Heart right ventricle (tissue), 16 donors: ENCODE data around the gene GREM2. TPM values are rescaled to one million over a fixed set of nuclear protein-coding genes. Genes with fewer than 3 reads are reported as not detected.

Experiments used
- ATAC-seq, 8 donors: fragments of 200-7000 bp; cut with Tn5 transposase; one replicate each; pipeline ENCODE4 v1.9.1; 2020; ENCODE audit warnings: mild to moderate bottlenecking in 8 of 8, moderate library complexity in 8 of 8, moderate number of reproducible peaks in 1 of 8
- DNase-seq, 2 donors: peaks; one replicate each; pipeline ENCODE4 v3.0.0-alpha.2; 2020
- H3K27ac ChIP-seq, 10 donors: fragments of 200-600 bp; sonication (generic) in 2 of 10; one replicate each; pipeline versions ENCODE4 v1.5.0 to v1.8.0; 2020 to 2022; ENCODE audit warnings: mild to moderate bottlenecking in 3 of 10
- H3K27me3 ChIP-seq, 7 donors: fragments of 200-600 bp; one replicate each; pipeline ENCODE4 v1.8.0; 2021 to 2022; ENCODE audit warnings: mild to moderate bottlenecking in 2 of 7
- H3K36me3 ChIP-seq, 9 donors: fragments of 200-600 bp; sonication (generic) in 1 of 9; one replicate each; pipeline versions ENCODE4 v1.5.0 to v1.8.0; 2020 to 2022; ENCODE audit warnings: mild to moderate bottlenecking in 2 of 9
- H3K4me1 ChIP-seq, 9 donors: fragments of 200-600 bp; sonication (generic) in 1 of 9; one replicate each; pipeline versions ENCODE4 v1.5.0 to v1.8.0; 2020 to 2022; ENCODE audit warnings: mild to moderate bottlenecking in 4 of 9
- H3K4me3 ChIP-seq, 10 donors: fragments of 200-600 bp; sonication (generic) in 2 of 10; one replicate each; pipeline versions ENCODE4 v1.5.0 to v1.8.0; 2020 to 2022; ENCODE audit warnings: mild to moderate bottlenecking in 7 of 10, moderate library complexity in 2 of 10
- H3K9me3 ChIP-seq, 11 donors: fragments of 200-600 bp in 10 of 11; sonication (generic) in 2 of 11; one replicate each; pipeline versions ENCODE4 v1.5.0 to v1.8.0; 2013 to 2022; ENCODE audit warnings: mild to moderate bottlenecking in 2 of 11, control low read depth in 1 of 11, moderate library complexity in 1 of 11
- WGBS, 2 donors: extraction: QIAGEN DNeasy Blood & Tissue Kit; methylation state at CpG; one replicate each; pipeline ENCODE4 v1.1.7; 2013; ENCODE audit warnings: inconsistent platforms in 1 of 2; 5-methylcytosine and 5-hydroxymethylcytosine counted together
- intact Hi-C, 10 donors: fragments of 100-400 bp; cut with DNase I; formaldehyde crosslinking; loops; one replicate each; pipeline versions ENCODE4 v1.11.1 to v1.14.2; 2022
- polyA plus RNA-seq, 2 donors: library from polyadenylated mRNA; stranded (reverse); fragments of 200-250 nt; gene quantifications; one replicate each; pipeline ENCODE4 v1.2.3, GENCODE V29; 2013
- total RNA-seq, 10 donors: library from RNA; stranded (reverse); fragmentation: NEBNext Ultra II Directional in 3 of 10; extraction: Animal tissue kit (Norgen Biotek cat#: 25700) in 3 of 10; gene quantifications; one replicate each; pipeline versions ENCODE4 v1.2.1 to v1.2.4, GENCODE V29; 2021 to 2023
- TF ChIP-seq, protein P1 (sequence below), 9 donors: fragments of 200-600 bp; sonication (generic) in 2 of 9; IDR thresholded peaks; one replicate each; pipeline versions ENCODE4 v1.5.0 to v1.8.0; 2021 to 2022; ENCODE audit warnings: antibody characterized with exemption in 9 of 9, mild to moderate bottlenecking in 5 of 9, moderate library complexity in 1 of 9
- donor health status: Arrhythmogenic right ventricular cardiomyopathy.
- donor health status: ischemic (EF 13 %, LVEDD 7.1; RV severe dilation, severe dysfunction).
- donor health status: healthy with polysubstance abuse.
- donor health status: DM: no; HTN: yes; CAD: no.
- donor health status: DM: no; HTN: no; CAD: no.
- donor health status: ischemic (EF 25% LVEDD 6.9; RV normal size, moderate dysfunction).
- donor health status: ischemic (EF 25% LVEDD 5.7; RV mildly dilated, moderate dysfunction).
- donor health status: healthy.
- donor health status: DM: yes; HTN: yes; CAD: no.
- donor health status: Ischemic cardiomyopathy.
- donor health status: ischemic (EF 35%, LVEDD 5.7; RV mildly dilated, moderate dysfunction).
- donor health status: nonischemic (EF 11% LVEDD 7.7; RV severe dilation, severe dysfunction).
- donor health status: DM: yes; HTN: yes; CAD: no.
- donor health status: PGD.
- donor health status: ischemic (EF 29% LVEDD 5.4; RV normal size, mild dysfunction).
- donor health status: nonischemic (EF 23%, LVEDD 6.1; RV moderate dilation, normal function).

Gene GREM2
- total and polyA plus RNA-seq, 12 donors = 0.01 to 0.25 (median 0.18) TPM; not detected in 8

DNA sequence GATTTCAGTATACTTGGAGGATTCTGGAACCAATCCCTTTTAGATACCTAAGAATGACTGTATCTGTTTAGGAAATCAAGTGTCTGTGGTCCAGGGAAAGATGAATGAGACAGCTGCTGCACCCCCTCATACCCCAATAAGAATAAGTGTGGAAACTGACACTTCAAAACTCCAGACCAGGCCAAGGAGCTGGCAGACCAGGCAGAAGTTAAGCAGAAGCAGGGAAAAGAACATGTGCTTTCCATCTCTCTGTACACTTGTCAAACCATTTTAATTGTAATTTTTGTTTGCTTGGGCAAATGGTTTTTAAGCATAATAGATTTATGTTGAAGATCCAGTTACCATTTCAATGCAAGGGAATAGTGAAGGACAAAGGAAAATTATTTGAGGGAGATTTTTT lies 100.2 kb downstream of the GREM2 start:
- Histone ChIP-seq H3K4me1 (no peaks in the 10 kb centered on the region), H3K9me3 (peaks cover 0 to 3% (median 0%) of the 10 kb centered on the region in 11 donors), H3K36me3 (no peaks in the 10 kb centered on the region), H3K27me3 (no peaks in the 10 kb centered on the region), H3K27ac (no peak overlapping the region), H3K4me3 (no peak overlapping the region)
- TF ChIP-seq, protein P1, sequence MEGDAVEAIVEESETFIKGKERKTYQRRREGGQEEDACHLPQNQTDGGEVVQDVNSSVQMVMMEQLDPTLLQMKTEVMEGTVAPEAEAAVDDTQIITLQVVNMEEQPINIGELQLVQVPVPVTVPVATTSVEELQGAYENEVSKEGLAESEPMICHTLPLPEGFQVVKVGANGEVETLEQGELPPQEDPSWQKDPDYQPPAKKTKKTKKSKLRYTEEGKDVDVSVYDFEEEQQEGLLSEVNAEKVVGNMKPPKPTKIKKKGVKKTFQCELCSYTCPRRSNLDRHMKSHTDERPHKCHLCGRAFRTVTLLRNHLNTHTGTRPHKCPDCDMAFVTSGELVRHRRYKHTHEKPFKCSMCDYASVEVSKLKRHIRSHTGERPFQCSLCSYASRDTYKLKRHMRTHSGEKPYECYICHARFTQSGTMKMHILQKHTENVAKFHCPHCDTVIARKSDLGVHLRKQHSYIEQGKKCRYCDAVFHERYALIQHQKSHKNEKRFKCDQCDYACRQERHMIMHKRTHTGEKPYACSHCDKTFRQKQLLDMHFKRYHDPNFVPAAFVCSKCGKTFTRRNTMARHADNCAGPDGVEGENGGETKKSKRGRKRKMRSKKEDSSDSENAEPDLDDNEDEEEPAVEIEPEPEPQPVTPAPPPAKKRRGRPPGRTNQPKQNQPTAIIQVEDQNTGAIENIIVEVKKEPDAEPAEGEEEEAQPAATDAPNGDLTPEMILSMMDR (IDR thresholded peaks at IDR 0.05) = no peak
- ATAC-seq = no peak
- intact Hi-C loops = no loop called here
- DNase-seq = no peak

- intact Hi-C loops = no loop called here
- 68 to 87% methylated on average over 2 of the region's 2 CpGs for WGBS, 2 donors
- H3K27ac ChIP-seq = no peak overlapping the region
These were observed 103.0 kb downstream of the GREM2 start for GRCh38 chr1:240508950-240509349.

DNA sequence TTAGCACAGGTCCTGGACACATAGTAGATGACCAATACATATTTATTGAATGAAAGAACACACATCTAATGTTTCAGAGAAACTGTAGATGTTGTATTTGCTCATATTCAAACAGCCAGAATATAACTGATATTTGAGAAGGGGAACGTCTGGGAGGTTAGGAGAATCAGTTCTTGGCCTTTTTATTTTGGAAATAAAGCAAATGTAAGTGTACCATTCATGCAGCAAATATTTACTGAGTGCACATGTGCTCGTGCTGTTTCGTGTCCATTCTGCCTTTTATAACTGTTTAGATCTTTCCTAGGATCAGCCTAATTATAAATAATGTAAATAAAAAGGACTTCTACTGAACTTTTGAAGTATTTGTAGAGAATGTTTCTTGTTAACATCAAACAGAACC lies 103.8 kb downstream of the GREM2 start:
- Histone ChIP-seq H3K27ac (no peak overlapping the region), H3K4me1 (no peaks in the 10 kb centered on the region), H3K27me3 (no peaks in the 10 kb centered on the region), H3K9me3 (peaks cover 0 to 3% (median 0%) of the 10 kb centered on the region in 11 donors), H3K36me3 (no peaks in the 10 kb centered on the region), H3K4me3 (no peak overlapping the region)
- intact Hi-C loops = no loop called here
- TF ChIP-seq, protein P1 (IDR thresholded peaks at IDR 0.05) = no peak
- ATAC-seq = no peak
- no peak for DNase-seq
- WGBS, 2 donors = 66 to 77% methylated on average over 3 of the region's 3 CpGs

More at GRCh38 chr1:240508950-240509349, 103.0 kb downstream of the GREM2 start:
- no peaks in the 10 kb centered on the region for H3K4me1 ChIP-seq
- H3K4me3 ChIP-seq = no peak overlapping the region
- no peaks in the 10 kb centered on the region for H3K36me3 ChIP-seq
- DNase-seq = no peak
- TF ChIP-seq, protein P1 (IDR thresholded peaks at IDR 0.05) = no peak
- ATAC-seq = no peak
- no peaks in the 10 kb centered on the region for H3K27me3 ChIP-seq
- H3K9me3 ChIP-seq = peaks cover 0 to 3% (median 0%) of the 10 kb centered on the region in 11 donors

- no peak for DNase-seq
- Histone ChIP-seq H3K4me1 (no peaks in the 10 kb centered on the region), H3K4me3 (no peak overlapping the region), H3K27ac (no peak overlapping the region), H3K9me3 (peaks cover 0 to 3% (median 0%) of the 10 kb centered on the region in 11 donors), H3K27me3 (no peaks in the 10 kb centered on the region), H3K36me3 (no peaks in the 10 kb centered on the region)
- intact Hi-C loops = no loop called here
- 81 to 82% methylated on average over 4 of the region's 4 CpGs for WGBS, 2 donors
- ATAC-seq = no peak
- TF ChIP-seq, protein P1 (IDR thresholded peaks at IDR 0.05) = no peak
These were observed 105.8 kb downstream of the GREM2 start for GRCh38 chr1:240506176-240506575.
